ENCODE measurements around the gene NSUN5.

DNA sequence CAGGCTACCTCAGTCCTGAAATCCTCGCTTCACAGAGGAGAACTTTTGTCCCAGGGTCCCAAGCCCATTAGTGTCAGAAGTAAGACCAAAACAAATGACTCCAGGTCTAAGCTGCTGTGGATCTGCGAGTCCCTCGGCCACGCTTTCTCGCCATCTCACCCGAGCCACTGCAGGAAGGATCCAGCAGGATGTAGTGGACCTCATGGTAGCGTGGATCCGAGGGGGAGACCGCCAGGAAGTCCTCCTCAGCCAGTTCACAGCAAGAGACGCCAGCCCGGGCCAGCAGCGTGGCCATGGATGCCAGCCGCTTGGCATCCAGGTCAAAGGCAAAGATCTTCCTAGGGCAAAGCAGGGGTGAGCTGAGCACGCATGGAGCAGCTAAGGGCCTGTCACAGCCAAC lies 4.6 kb downstream of the NSUN5 start:
- TF ChIP-seq, protein P1, sequence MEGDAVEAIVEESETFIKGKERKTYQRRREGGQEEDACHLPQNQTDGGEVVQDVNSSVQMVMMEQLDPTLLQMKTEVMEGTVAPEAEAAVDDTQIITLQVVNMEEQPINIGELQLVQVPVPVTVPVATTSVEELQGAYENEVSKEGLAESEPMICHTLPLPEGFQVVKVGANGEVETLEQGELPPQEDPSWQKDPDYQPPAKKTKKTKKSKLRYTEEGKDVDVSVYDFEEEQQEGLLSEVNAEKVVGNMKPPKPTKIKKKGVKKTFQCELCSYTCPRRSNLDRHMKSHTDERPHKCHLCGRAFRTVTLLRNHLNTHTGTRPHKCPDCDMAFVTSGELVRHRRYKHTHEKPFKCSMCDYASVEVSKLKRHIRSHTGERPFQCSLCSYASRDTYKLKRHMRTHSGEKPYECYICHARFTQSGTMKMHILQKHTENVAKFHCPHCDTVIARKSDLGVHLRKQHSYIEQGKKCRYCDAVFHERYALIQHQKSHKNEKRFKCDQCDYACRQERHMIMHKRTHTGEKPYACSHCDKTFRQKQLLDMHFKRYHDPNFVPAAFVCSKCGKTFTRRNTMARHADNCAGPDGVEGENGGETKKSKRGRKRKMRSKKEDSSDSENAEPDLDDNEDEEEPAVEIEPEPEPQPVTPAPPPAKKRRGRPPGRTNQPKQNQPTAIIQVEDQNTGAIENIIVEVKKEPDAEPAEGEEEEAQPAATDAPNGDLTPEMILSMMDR (IDR thresholded peaks at IDR 0.05), result no peak
- no peak for TF ChIP-seq POLR2A (IDR thresholded peaks at IDR 0.05)

All from uterus (tissue), 2 donors.